ENCODE results near the gene TUBA3D.

GRCh38 chr2:131509615-131510014, 33.7 kb downstream of the TUBA3D start:
- TF ChIP-seq CTCF (tag by site-specific recombination; IDR thresholded peaks at IDR 0.05) = no peak
- TF ChIP-seq YY1 (tag by site-specific recombination; IDR thresholded peaks at IDR 0.05) = no peak
- TF ChIP-seq ZNF776 (tag by site-specific recombination; IDR thresholded peaks at IDR 0.05; ENCODE audit: borderline replicate concordance) = no peak
- no peak for TF ChIP-seq ZNF521 (tag by site-specific recombination; IDR thresholded peaks at IDR 0.05)
- no peak for TF ChIP-seq ZNF112 (tag by site-specific recombination; IDR thresholded peaks at IDR 0.05)
- no peak for TF ChIP-seq ZNF24 (tag by site-specific recombination; IDR thresholded peaks at IDR 0.05)
